Measurements from ENCODE around the gene ESRRA. TPM values are rescaled to one million over a fixed set of nuclear protein-coding genes. Genes with fewer than 3 reads are reported as not detected.

Gene ESRRA
- total RNA-seq, 1 experiment from 2014 or later: 63.4 TPM

DNA sequence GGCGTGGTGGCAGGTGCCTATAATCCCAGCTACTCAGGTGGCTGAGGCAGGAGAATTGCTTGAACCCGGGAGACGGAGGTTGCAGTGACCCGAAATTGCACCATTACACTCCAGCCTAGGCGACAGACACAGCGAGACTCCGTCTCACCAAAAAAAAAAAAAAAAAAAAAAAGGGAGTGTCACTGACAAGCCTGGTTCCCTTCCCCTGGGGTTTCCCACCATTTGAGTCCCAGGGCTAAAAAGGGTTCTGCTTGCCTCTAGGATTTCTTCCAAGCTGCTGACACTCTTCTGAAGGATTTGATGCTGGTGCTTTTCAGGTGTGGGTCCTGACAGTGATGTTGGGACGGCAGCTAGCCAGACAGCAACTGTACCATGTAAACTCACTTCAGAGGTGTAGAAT is 33.4 kb downstream of the ESRRA start:
- DNase-seq (ENCODE audit: unreplicated experiment): no peak
- H3K4me3 Mint-ChIP-seq (ENCODE audit: unreplicated experiment): no peak overlapping the region
- intact Hi-C loops (cut with micrococcal nuclease): no loop called here
- no TSS peak for BruUV-seq (replicated peaks)
- H3K36me3 Mint-ChIP-seq (ENCODE audit: insufficient read depth, unreplicated experiment): no peaks in the 10 kb centered on the region
- CTCF ChIA-PET: interaction anchor here (1.3 to 11.4 kb wide), 2 partner anchors 16 to 21 kb away, joined by 4 to 135 read pairs; partner anchors contain the start of genes PRDX5 and TRMT112
- peaks cover 17% of the 10 kb centered on the region for H3K4me1 Mint-ChIP-seq (ENCODE audit: insufficient read depth, unreplicated experiment)
- no peak overlapping the region for H3K27ac Mint-ChIP-seq (ENCODE audit: low read depth, unreplicated experiment)
- TF ChIP-seq CTCF (IDR thresholded peaks at IDR 0.05; ENCODE audit: unreplicated experiment): no peak
- H3K9me3 Mint-ChIP-seq (ENCODE audit: unreplicated experiment): no peaks in the 10 kb centered on the region
- no peaks in the 10 kb centered on the region for H3K27me3 Mint-ChIP-seq (ENCODE audit: insufficient read depth, unreplicated experiment)
- POLR2A ChIA-PET: interaction anchor here (0.7 to 15.4 kb wide), 5 partner anchors 8 to 67 kb away, joined by 3 to 285 read pairs (median 5); partner anchors contain the start of genes PRDX5 and TRMT112

- CTCF ChIA-PET: interaction anchor here (0.6 to 11.4 kb wide), 2 partner anchors 15 to 150 kb away, joined by 3 to 135 read pairs; no protein-coding TSS in a partner anchor
These were observed 34.0 kb downstream of the ESRRA start for GRCh38 chr11:64339286-64339685.

DNA sequence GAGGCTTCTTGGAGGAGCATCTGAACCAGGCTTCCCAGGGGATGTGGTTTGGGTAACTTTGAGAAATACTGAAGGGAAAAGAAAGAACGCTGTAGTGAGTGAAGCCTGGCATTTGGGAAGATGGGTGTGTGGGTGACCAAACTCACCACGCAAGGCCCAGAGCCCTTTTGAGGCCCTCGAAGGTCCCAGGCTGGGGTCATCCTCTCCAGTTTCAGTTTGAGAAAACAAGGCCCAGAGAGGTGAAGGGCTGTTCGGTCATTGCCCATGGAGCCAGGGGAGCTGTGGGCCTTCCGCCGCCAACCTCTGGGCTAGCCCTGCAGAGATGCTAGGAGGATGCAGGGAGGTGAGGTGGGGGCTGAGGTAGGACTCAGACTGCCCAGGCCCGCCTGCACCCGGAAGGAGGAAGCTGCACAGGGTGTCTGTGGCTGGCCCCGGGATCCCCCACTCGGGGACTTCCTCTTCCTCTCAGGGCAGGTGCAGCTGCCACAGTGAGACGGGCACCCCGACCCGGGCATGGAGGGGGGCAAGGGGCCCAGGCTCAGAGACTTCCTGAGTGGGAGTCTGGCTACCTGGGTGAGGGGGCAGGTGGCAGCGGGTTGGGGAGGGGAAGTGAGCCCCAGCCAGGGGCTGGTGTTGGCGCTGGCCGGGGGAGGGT is 34.6 kb downstream of the ESRRA start, which contains the start of gene CCDC88B:
CCDC88B (plus strand) TSS at position 451 of the 655 bp plus-strand sequence; CDS start at position 514, 63 bp downstream.
- TF ChIP-seq CTCF (IDR thresholded peaks at IDR 0.05; ENCODE audit: unreplicated experiment): no peak
- CTCF ChIA-PET: interaction anchor here (0.6 to 11.4 kb wide), 4 partner anchors 15 to 151 kb away, joined by 3 to 135 read pairs (median 31); no protein-coding TSS in a partner anchor
- intact Hi-C loops (cut with micrococcal nuclease): no loop called here

More at GRCh38 chr11:64339286-64339685, 34.0 kb downstream of the ESRRA start:
- no peak for DNase-seq (ENCODE audit: unreplicated experiment)
- H3K9me3 Mint-ChIP-seq (ENCODE audit: unreplicated experiment): no peaks in the 10 kb centered on the region
- no peak overlapping the region for H3K4me3 Mint-ChIP-seq (ENCODE audit: unreplicated experiment)
- no peaks in the 10 kb centered on the region for H3K27me3 Mint-ChIP-seq (ENCODE audit: insufficient read depth, unreplicated experiment)
- intact Hi-C loops (cut with micrococcal nuclease): no loop called here
- H3K36me3 Mint-ChIP-seq (ENCODE audit: insufficient read depth, unreplicated experiment): no peaks in the 10 kb centered on the region
- BruUV-seq (replicated peaks): no TSS peak
- peak overlapping the region; percentile 7 for H3K27ac Mint-ChIP-seq (ENCODE audit: low read depth, unreplicated experiment)
- peaks cover 17% of the 10 kb centered on the region for H3K4me1 Mint-ChIP-seq (ENCODE audit: insufficient read depth, unreplicated experiment)
- TF ChIP-seq CTCF (IDR thresholded peaks at IDR 0.05; ENCODE audit: unreplicated experiment): no peak
- POLR2A ChIA-PET: interaction anchor here (15.4 kb wide), 1 partner anchor 21 kb away, joined by 285 read pairs; the partner anchor contains the start of genes PRDX5 and TRMT112

GRCh38 chr11:64340671-64341335 is 35.5 kb downstream of the ESRRA start:
- POLR2A ChIA-PET: interaction anchor here (1.2 to 15.4 kb wide), 5 partner anchors 9 to 69 kb away, joined by 3 to 285 read pairs (median 11); partner anchors contain the start of genes PRDX5 and TRMT112

More for the DNA sequence above, 34.6 kb downstream of the ESRRA start, which contains the start of gene CCDC88B:
- BruUV-seq (replicated peaks): no TSS peak
- Mint-ChIP-seq H3K4me1 (ENCODE audit: insufficient read depth, unreplicated experiment) (peaks cover 15% of the 10 kb centered on the region), H3K27ac (ENCODE audit: low read depth, unreplicated experiment) (peak within 1 kb of the TSS; percentile 7), H3K9me3 (ENCODE audit: unreplicated experiment) (no peaks in the 10 kb centered on the region), H3K4me3 (ENCODE audit: unreplicated experiment) (no peak within 1 kb of the TSS), H3K27me3 (ENCODE audit: insufficient read depth, unreplicated experiment) (no peaks in the 10 kb centered on the region), H3K36me3 (ENCODE audit: insufficient read depth, unreplicated experiment) (no peaks in the 10 kb centered on the region)
- no peak for DNase-seq (ENCODE audit: unreplicated experiment)
- POLR2A ChIA-PET: interaction anchor here (1.2 to 15.4 kb wide), 2 partner anchors 22 to 68 kb away, joined by 3 to 285 read pairs; partner anchors contain the start of genes PRDX5 and TRMT112

More at GRCh38 chr11:64340671-64341335, 35.5 kb downstream of the ESRRA start:
- CTCF ChIA-PET: interaction anchor here (0.6 to 4.2 kb wide), 11 partner anchors 8 to 433 kb away, joined by 3 to 58 read pairs (median 4); partner anchors contain the start of genes PRDX5 and TRMT112
- intact Hi-C loops (cut with micrococcal nuclease): no loop called here
- Mint-ChIP-seq H3K27me3 (ENCODE audit: insufficient read depth, unreplicated experiment) (no peaks in the 10 kb centered on the region), H3K4me3 (ENCODE audit: unreplicated experiment) (no peak overlapping the region), H3K27ac (ENCODE audit: low read depth, unreplicated experiment) (no peak overlapping the region), H3K4me1 (ENCODE audit: insufficient read depth, unreplicated experiment) (peaks cover 10% of the 10 kb centered on the region), H3K36me3 (ENCODE audit: insufficient read depth, unreplicated experiment) (no peaks in the 10 kb centered on the region), H3K9me3 (ENCODE audit: unreplicated experiment) (no peaks in the 10 kb centered on the region)
- TF ChIP-seq CTCF (IDR thresholded peaks at IDR 0.05; ENCODE audit: unreplicated experiment): no peak
- DNase-seq (ENCODE audit: unreplicated experiment): no peak
- no TSS peak for BruUV-seq (replicated peaks)
